Muscle of arm (tissue), 12 donors: ENCODE results near the gene UBE2J1. TPM values are rescaled to one million over a fixed set of nuclear protein-coding genes. Genes with fewer than 3 reads are reported as not detected.
"Not testable (repeated sequence)": the region's sequence is repeated elsewhere in the genome, so short reads cannot be mapped to it uniquely, and the experiment has no call there.

Experiments
- DNase-seq: peaks from one replicate; pipeline ENCODE4 v3.0.0-alpha.2; 2013
- polyA plus RNA-seq, 12 donors: library from polyadenylated mRNA; unstranded; fragments of 120-200 nt; gene quantifications; one replicate each; pipeline ENCODE4 v1.2.1, GENCODE V29; 2013; ENCODE audit not compliant: insufficient read length in 12 of 12

The UBE2J1 gene
- polyA plus RNA-seq, 12 donors = 36.8 to 50.7 (median 45.2) TPM; not detected in 1

DNA sequence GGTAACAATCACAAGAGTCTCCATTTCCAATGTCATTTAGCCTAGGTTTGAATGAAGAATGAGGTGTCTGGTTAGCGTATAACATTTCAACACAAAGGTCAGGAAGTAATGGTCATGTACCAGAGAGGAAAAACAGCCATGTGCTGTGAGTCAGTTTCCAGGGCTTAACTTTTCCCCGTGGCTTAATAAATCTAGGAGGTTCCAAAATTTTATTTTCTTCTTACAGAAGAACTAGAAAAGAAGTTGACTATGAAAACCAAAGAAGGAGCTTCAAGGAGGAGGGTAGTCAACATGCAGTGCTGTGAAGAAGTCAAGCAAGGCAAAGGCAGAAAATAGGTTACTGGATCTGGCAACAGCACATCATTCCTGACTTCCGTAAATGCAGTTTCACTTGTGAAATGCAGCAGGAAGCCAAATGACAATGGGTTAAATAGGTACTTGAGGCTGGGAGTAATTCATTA is 29.0 kb downstream of the UBE2J1 start:
- no peak for DNase-seq

DNA sequence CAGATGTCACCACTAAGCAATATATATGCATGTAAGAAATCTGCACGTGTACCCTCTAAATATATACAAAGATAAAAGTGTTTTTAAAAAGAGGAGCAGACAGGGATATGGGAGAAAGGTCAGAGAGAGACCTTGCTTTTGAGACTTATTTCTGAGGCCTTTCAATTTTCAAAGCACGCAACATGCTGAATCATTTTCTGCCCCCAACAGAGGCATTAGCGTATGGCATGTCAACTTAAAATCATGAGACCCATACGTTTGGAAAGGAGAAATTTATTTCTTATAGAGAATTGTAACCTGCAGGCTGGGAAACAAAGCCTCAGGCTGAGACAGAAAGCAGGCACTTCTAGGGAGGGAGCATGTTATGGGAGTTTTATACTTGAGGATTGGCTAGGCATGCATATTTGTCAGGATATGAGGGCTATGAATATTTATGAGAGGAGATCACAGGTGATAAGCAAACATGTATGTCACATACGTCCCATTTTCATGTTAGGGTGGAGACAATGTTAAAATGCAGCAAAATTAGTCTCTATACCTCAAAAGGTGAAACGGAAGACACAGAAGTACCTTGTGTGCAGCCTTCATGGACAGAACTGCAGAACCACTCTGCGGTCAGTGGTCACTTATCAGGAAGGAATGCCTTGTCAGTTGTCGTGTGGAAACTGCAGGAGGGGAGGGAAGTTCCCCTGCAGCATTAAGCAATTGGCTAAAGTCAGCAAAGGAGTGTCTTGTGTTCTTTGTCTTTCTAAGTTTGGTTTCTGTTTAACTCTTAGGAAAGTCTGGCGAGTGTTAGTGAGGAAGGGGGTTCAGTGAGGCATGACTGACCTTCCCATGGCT is 31.2 kb downstream of the UBE2J1 start:
- DNase-seq = peak; percentile 6

DNA sequence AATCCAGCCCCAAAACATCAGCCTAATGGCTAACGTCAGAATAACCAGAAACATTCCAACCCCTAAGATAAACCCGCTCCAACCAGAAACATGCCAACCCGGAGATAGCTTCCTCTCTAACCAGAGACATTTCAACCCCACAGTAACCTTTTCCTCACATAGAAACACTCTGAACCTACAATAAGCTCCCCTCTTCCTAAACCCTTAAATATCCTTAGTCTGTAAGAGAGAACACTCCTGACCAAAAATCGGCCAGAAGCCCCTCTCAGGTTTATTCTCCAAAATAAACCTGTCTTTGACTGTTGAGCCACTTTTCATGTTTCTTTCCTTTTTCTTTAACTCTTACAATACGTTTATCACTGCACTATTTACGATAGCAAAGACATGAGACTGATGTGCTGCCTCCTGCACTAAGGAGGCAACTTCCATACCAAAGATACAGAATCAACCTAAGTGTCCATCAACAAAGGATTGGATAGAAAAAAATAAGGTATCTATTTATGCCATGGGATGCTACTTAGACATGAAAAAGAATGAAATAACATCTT is 32.4 kb downstream of the UBE2J1 start:
- no peak for DNase-seq

GRCh38 chr6:89317067-89317466 is 35.5 kb downstream of the UBE2J1 start:
- DNase-seq = no peak

DNA sequence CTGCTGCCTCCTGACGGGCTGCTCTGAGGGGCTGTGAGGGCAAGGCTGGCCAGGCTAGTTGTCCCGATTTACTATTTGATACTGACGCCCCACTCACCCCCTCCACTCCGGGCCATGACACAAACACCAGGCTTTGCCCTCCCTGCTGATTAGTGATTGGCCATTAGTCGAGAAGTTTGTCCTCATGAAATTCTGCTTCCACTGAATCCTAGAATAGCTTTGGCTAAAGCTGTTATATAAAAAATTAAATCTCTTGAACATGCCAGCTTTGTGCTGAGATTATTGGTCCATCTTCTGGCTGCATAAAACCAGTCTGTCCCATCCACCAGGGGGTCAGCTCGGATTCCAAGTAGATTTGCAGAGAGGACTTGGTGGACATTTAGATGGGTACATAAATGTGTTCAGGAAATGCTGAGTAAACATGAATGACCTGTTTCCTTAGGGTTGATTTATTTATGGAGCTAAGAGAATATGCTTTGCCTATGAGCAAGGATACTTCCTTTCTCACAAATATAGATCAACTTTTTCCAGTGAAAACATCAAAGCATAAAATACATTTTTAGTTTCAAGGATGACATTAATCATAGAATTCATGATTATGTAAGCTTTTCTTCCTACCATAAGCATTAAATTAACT is 37.2 kb downstream of the UBE2J1 start, which contains the start of gene GABRR2:
Gene GABRR2 (minus strand): TSS at position 51 of the 637 bp plus-strand sequence. CDS start 134 bp downstream, outside the sequence.
- DNase-seq = no peak

GRCh38 chr6:89314692-89315091 is 37.8 kb downstream of the UBE2J1 start:
- no peak for DNase-seq

GRCh38 chr6:89313006-89313405 is 39.5 kb downstream of the UBE2J1 start:
- no peak for DNase-seq

DNA sequence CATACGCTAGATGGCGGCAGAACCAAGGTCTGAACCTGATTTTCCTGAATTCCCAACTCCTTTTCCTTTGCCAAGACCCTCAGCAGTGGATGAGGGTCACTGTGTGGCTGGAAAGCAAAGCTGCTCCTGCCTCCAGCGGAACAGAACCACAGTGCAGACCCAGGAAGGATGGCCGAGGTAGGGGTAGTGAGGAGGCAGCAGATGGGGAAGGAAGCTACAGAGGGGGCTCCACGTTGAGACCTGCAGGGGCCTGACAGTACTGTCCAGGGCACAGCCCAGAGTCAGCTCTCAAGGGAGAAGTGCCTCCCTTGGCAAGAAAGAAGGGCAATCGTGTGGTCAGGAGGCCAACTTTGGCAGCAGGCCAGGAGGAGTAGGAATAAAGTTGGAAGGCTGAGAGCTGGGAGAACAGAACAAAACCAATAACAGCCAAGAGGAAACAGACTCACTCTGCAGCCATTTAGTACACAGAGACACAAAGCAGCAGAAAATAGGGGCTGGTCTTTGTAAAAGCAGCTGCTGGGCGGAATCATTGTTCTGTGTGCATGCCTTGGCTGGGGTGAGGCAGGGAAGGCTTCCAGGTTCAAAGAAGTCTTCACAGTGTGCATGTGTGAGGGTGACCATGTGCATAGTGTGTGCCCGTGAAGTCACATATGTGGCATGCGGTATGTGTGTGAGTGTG is 40.5 kb downstream of the UBE2J1 start:
- peak; percentile 82 for DNase-seq

- no peak for DNase-seq
Measured at GRCh38 chr6:89311530-89311852, 41.0 kb downstream of the UBE2J1 start.

- DNase-seq = no peak
Measured at GRCh38 chr6:89310929-89311328, 41.6 kb downstream of the UBE2J1 start.

- DNase-seq = no peak
Measured at GRCh38 chr6:89308525-89309395, 43.8 kb downstream of the UBE2J1 start.

- not testable (repeated sequence) for DNase-seq
Measured at GRCh38 chr6:89304517-89304916, 48.0 kb downstream of the UBE2J1 start.

DNA sequence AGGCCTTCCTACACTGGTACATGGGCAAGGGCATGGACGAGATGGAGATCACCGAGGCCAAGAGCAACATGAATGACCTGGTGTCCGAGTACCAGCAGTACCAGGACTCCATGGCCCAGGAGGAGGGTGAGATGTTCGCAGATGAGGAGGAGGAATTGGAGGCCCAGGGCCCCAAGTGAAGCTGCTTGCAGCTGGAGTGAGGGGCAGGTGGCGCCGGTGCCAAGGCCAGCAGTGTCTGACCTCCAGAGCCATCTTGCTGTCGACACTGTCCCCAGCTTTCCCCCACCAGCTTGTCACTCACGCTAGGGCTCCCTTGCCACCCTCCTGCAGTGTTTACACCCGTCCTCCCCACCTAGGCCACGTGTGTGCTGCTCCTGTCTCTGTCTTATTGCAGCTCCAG is 49.6 kb downstream of the UBE2J1 start:
- DNase-seq = no peak

GRCh38 chr6:89302195-89302770 is 50.2 kb downstream of the UBE2J1 start:
- DNase-seq = no peak

DNA sequence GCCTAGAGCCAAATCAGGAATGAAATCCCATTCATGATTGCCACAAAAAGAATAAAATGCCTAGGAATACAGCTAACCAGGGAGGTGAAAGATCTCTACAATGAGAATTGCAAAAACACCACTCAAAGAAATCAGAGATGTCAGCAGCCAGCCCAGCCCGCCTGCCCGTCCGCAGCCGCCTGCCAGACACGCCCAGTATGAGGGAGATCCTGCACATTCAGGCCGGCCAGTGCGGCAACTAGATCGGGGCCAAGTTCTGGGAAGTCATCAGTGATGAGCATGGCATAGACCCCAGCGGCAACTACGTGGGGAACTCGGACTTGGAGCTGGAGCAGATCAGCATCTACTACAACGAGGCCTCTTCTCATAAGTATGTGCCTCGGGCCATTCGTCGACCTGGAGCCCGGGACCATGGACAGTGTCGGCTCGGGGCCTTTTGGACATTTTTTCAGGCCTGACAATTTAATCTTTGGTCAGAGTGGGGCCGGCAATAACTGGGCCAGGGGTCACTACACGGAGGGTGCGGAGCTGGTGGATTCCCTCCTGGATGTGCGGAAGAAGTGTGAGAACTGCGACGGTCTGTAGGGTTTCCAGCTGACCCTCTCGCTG is 50.8 kb downstream of the UBE2J1 start:
- DNase-seq = no peak

- DNase-seq = no peak
Measured at GRCh38 chr6:89299466-89299850, 53.1 kb downstream of the UBE2J1 start.

DNA sequence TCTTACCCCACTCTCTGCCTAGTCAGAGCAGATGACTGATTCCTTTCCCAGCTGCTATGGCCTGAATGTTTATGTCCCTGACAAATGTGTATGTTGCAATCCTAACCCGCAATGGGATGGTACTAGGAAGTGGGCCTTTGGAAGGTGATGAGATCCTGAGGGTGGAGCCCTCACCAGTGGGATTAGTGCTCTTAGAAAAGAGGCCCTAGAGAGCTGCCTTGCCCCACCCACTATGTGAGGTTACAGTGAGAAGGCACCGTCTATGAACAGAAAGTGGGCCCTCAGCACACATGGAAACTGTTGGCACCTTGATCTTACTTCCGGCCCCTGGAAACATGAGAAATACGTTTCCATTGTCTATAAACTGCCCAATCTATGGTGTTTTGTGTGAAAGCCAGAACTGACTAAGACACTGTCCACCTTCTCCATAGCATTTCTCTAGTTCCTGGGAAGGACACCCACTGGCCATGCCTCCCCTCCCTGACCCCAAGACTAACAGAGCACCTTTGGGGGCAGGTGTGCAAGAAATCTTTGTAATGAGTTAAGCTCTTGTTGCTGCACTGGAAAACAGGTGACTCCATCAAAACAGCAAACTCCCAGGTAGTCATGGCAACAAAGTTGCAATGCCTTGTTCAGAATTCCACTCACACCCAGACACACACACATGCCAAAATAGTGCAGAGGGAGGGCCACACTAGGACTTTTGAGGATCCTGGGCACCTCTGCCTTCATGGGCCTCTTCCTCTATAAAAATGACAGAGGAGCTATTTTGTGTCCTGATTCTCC is 53.6 kb downstream of the UBE2J1 start:
- DNase-seq = no peak

GRCh38 chr6:89297695-89298351 is 54.7 kb downstream of the UBE2J1 start:
- peak; percentile 81 for DNase-seq

DNA sequence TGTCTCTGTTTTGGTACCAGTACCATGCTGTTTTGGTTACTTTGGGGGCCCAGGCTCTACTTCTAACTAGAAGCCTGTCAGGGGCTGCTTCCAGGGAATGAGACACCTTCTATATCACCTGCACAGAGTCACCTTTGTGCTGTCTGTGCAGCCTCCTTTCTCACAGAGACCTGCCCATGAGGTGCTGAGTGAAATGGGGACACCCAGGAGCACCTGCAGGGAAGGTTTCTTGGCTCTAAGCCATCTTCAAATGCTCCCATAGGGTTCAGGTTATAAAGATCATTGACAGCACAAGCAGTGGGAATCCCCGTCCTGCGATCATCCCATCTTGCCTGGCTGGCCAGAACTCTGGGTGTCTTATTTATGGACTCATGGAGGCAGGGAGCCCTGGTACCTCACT is 56.5 kb downstream of the UBE2J1 start:
- DNase-seq = no peak
